Ascending aorta (tissue), 2 donors: ENCODE data around the gene MOCOS. TPM values are rescaled to one million over a fixed set of nuclear protein-coding genes. Genes with fewer than 3 reads are reported as not detected.

Experiments
- DNase-seq, 2 donors: peaks; one replicate each; pipeline ENCODE4 v3.0.0-alpha.2; 2019; ENCODE audit warnings: low spot score in 2 of 2
- H3K27ac ChIP-seq, 2 donors: fragments of 200-600 bp; sonication (generic); one replicate each; pipeline ENCODE4 v1.5.1; 2016 to 2017; ENCODE audit warnings: mild to moderate bottlenecking in 1 of 2
- H3K27me3 ChIP-seq: fragments of 200-600 bp; sonication (generic); one replicate; pipeline ENCODE4 v1.5.1; 2017
- H3K36me3 ChIP-seq, 2 donors: fragments of 200-600 bp; sonication (generic); one replicate each; pipeline ENCODE4 v1.5.1; 2016
- H3K4me1 ChIP-seq, 2 donors: fragments of 200-600 bp; sonication (generic); one replicate each; pipeline ENCODE4 v1.5.1; 2016 to 2017; ENCODE audit warnings: mild to moderate bottlenecking in 1 of 2
- H3K4me3 ChIP-seq, 2 donors: fragments of 200-600 bp; sonication (generic); one replicate each; pipeline ENCODE4 v1.5.1; 2016 to 2017; ENCODE audit warnings: mild to moderate bottlenecking in 1 of 2
- H3K9me3 ChIP-seq, 2 donors: fragments of 200-600 bp; sonication (generic); one replicate each; pipeline ENCODE4 v1.5.1; 2016
- CTCF ChIP-seq, 3 experiments: fragments of 200-600 bp in 2 of 3; fragments of 450-650 bp in 1 of 3; sonication (generic) in 2 of 3; IDR thresholded peaks; one replicate each; pipeline ENCODE4 v1.5.1; 2016 to 2019; ENCODE audit warnings: antibody characterized with exemption in 3 of 3, mild to moderate bottlenecking in 1 of 3, moderate library complexity in 1 of 3
- intact Hi-C: fragments of 100-400 bp; cut with DNase I; formaldehyde crosslinking; loops from one replicate; pipeline ENCODE4 v1.15.1; 2023
- total RNA-seq: library from RNA; depleted of rRNA; stranded (reverse); fragments of >200 nt; gene quantifications from one replicate; pipeline ENCODE4 v1.1.0, GENCODE V29; 2016

MOCOS gene
- total RNA-seq, 1 donor from 2014 or later: 0.21 TPM

GRCh38 chr18:36312806-36313395 lies 125.6 kb downstream of the MOCOS start:
- intact Hi-C loops: no loop called here
- H3K27me3 ChIP-seq: no peaks in the 10 kb centered on the region
- no peaks in the 10 kb centered on the region for H3K9me3 ChIP-seq
- no peak overlapping the region for H3K27ac ChIP-seq
- no peak for TF ChIP-seq CTCF (IDR thresholded peaks at IDR 0.05)
- no peaks in the 10 kb centered on the region for H3K36me3 ChIP-seq
- peaks cover 0 to 3% of the 10 kb centered on the region in 2 donors for H3K4me1 ChIP-seq
- DNase-seq: no peak
- H3K4me3 ChIP-seq: no peak overlapping the region

GRCh38 chr18:36314098-36314497 lies 126.8 kb downstream of the MOCOS start:
- Histone ChIP-seq H3K36me3 (no peaks in the 10 kb centered on the region), H3K4me1 (peaks cover 0 to 3% of the 10 kb centered on the region in 2 donors), H3K27ac (no peak overlapping the region), H3K4me3 (no peak overlapping the region), H3K9me3 (peaks cover 0 to 2% of the 10 kb centered on the region in 2 donors), H3K27me3 (no peaks in the 10 kb centered on the region)
- intact Hi-C loops: no loop called here
- TF ChIP-seq CTCF (IDR thresholded peaks at IDR 0.05): no peak
- no peak for DNase-seq

GRCh38 chr18:36314754-36315153 lies 127.5 kb downstream of the MOCOS start:
- intact Hi-C loops: no loop called here
- Histone ChIP-seq H3K9me3 (peaks cover 0 to 4% of the 10 kb centered on the region in 2 donors), H3K4me1 (peaks cover 0 to 3% of the 10 kb centered on the region in 2 donors), H3K36me3 (no peaks in the 10 kb centered on the region), H3K4me3 (no peak overlapping the region), H3K27me3 (no peaks in the 10 kb centered on the region), H3K27ac (no peak overlapping the region)
- no peak for TF ChIP-seq CTCF (IDR thresholded peaks at IDR 0.05)
- DNase-seq: no peak

- no peak for TF ChIP-seq CTCF (IDR thresholded peaks at IDR 0.05)
- H3K27ac ChIP-seq: no peak overlapping the region
- H3K4me1 ChIP-seq: peaks cover 0 to 3% of the 10 kb centered on the region in 2 donors
- intact Hi-C loops: no loop called here
- no peak overlapping the region for H3K4me3 ChIP-seq
- peaks cover 0 to 4% of the 10 kb centered on the region in 2 donors for H3K9me3 ChIP-seq
- DNase-seq: no peak
- H3K36me3 ChIP-seq: no peaks in the 10 kb centered on the region
- no peaks in the 10 kb centered on the region for H3K27me3 ChIP-seq
These were observed 128.4 kb downstream of the MOCOS start for GRCh38 chr18:36315736-36316135.

- Histone ChIP-seq H3K4me3 (no peak overlapping the region), H3K36me3 (no peaks in the 10 kb centered on the region), H3K9me3 (peaks cover 0 to 4% of the 10 kb centered on the region in 2 donors), H3K27me3 (no peaks in the 10 kb centered on the region), H3K27ac (no peak overlapping the region), H3K4me1 (peaks cover 0 to 3% of the 10 kb centered on the region in 2 donors)
- no peak for TF ChIP-seq CTCF (IDR thresholded peaks at IDR 0.05)
- no peak for DNase-seq
- intact Hi-C loops: no loop called here
These were observed 128.9 kb downstream of the MOCOS start for GRCh38 chr18:36316246-36316645.

Other genes starting within 250 kb of the MOCOS start
- gene RPRD1A, start 119.9 kb upstream of the MOCOS start, total RNA-seq: 16.4 TPM
- 32.1 TPM for gene SLC39A6, start 58.2 kb upstream of the MOCOS start, total RNA-seq
- gene ELP2, start 57.6 kb upstream of the MOCOS start, total RNA-seq: 9.7 TPM
- gene FHOD3, start 110.2 kb downstream of the MOCOS start, total RNA-seq: 12.7 TPM